Keratinocyte (primary cell): ENCODE results near the gene PTPRN2. TPM values are rescaled to one million over a fixed set of nuclear protein-coding genes. Genes with fewer than 3 reads are reported as not detected.

ENCODE experiments used
- DNase-seq: peaks from one replicate; pipeline ENCODE4 v3.0.0-alpha.2; 2011; ENCODE audit warnings: low read depth, missing footprints, low spot score
- FAIRE-seq: peaks from 2 replicates; lab custom pipeline; 2011; peaks lifted over from hg19 to GRCh38; lab: Jason Lieb, UNC
- H2AFZ ChIP-seq: 2 replicates; pipeline ENCODE4 v1.6.0; 2012; ENCODE audit warnings: low read length, control low read depth, inconsistent platforms; ENCODE audit not compliant: control insufficient read depth
- H3K27ac ChIP-seq: 2 replicates; pipeline ENCODE4 v1.5.1; 2011; ENCODE audit warnings: low read length; ENCODE audit not compliant: control insufficient read depth, insufficient read depth
- H3K27me3 ChIP-seq: 3 replicates; pipeline ENCODE4 v1.6.0; 2011; ENCODE audit warnings: low read length; ENCODE audit not compliant: control insufficient read depth, insufficient read depth; ENCODE audit errors: extremely low read depth
- H3K36me3 ChIP-seq, 2 experiments: 2 replicates in 1 of 2; 3 replicates in 1 of 2; pipeline ENCODE4 v1.5.1; 2011; ENCODE audit warnings: low read length in 2 of 2, mild to moderate bottlenecking in 1 of 2; ENCODE audit not compliant: control insufficient read depth in 2 of 2, insufficient read depth in 2 of 2; ENCODE audit errors: extremely low read depth in 1 of 2
- H3K4me1 ChIP-seq: 3 replicates; pipeline ENCODE4 v1.5.1; 2011; ENCODE audit warnings: low read length; ENCODE audit not compliant: control insufficient read depth, insufficient read depth; ENCODE audit errors: extremely low read depth
- H3K4me2 ChIP-seq: 3 replicates; pipeline ENCODE4 v1.6.0; 2011; ENCODE audit warnings: low read depth, low read length; ENCODE audit not compliant: control insufficient read depth, insufficient read depth; ENCODE audit errors: extremely low read depth
- H3K4me3 ChIP-seq, 3 experiments: fragments of 200-600 bp in 1 of 3; sonication (generic) in 1 of 3; 2 replicates in 2 of 3; 3 replicates in 1 of 3; pipeline ENCODE4 v1.5.1; 2011 to 2016; ENCODE audit warnings: low read length in 3 of 3, mild to moderate bottlenecking in 3 of 3, control low read depth in 2 of 3, inconsistent platforms in 1 of 3, low read depth in 1 of 3, mixed read lengths in 1 of 3, mixed run types in 1 of 3, moderate library complexity in 1 of 3; ENCODE audit not compliant: control insufficient read depth in 2 of 3, insufficient read depth in 2 of 3; ENCODE audit errors: extremely low read depth in 1 of 3
- H3K79me2 ChIP-seq: 2 replicates; pipeline ENCODE4 v1.6.0; 2012; ENCODE audit warnings: low read length; ENCODE audit not compliant: control insufficient read depth, insufficient read depth
- H3K9ac ChIP-seq: 3 replicates; pipeline ENCODE4 v1.6.0; 2011; ENCODE audit warnings: low read length; ENCODE audit not compliant: control insufficient read depth, insufficient read depth; ENCODE audit errors: extremely low read depth
- H3K9me1 ChIP-seq: 3 replicates; pipeline ENCODE4 v1.6.0; 2011; ENCODE audit warnings: low read length; ENCODE audit not compliant: control insufficient read depth, insufficient read depth; ENCODE audit errors: extremely low read depth
- H3K9me3 ChIP-seq: 2 replicates; pipeline ENCODE4 v1.5.1; 2012; ENCODE audit warnings: low read depth, low read length; ENCODE audit not compliant: control insufficient read depth
- H4K20me1 ChIP-seq: 3 replicates; pipeline ENCODE4 v1.6.0; 2011; ENCODE audit warnings: low read length; ENCODE audit not compliant: control insufficient read depth, insufficient read depth; ENCODE audit errors: extremely low read depth
- EZH2 ChIP-seq: IDR thresholded peaks from one replicate; pipeline ENCODE4 v1.6.1; 2012; ENCODE audit warnings: inconsistent platforms, mild to moderate bottlenecking, low read length, moderate library complexity
- dilution Hi-C: fragments of 300-500 bp; cut with MboI; formaldehyde crosslinking; loops from one replicate; pipeline ENCODE4 v1.7.0; 2020; ENCODE audit warnings: low sequenced_read_pairs; ENCODE audit not compliant: extremely low pct_ligation_motif_present
- polyA plus RNA-seq, 5 experiments: library from polyadenylated mRNA; depleted of rRNA in 3 of 5; stranded (reverse) in 3 of 5; stranded (forward) in 1 of 5; unstranded in 1 of 5; fragments of >200 nt; gene quantifications; 1 replicate in 1 of 5; 2 replicates in 3 of 5; 3 replicates in 1 of 5; pipeline versions ENCODE4 v1.2.1 to v1.2.3, GENCODE V29; 2011 to 2012; ENCODE audit warnings: missing spikeins in 2 of 5, low read depth in 1 of 5, low replicate concordance in 1 of 5
- TF ChIP-seq, protein P1 (sequence below), 3 experiments: IDR thresholded peaks in 1 of 3; conservative IDR thresholded peaks in 1 of 3; optimal IDR thresholded peaks in 1 of 3; 2 replicates in 2 of 3; 3 replicates in 1 of 3; pipeline versions ENCODE3 to v1.5.1; 2011; ENCODE audit warnings: low read length in 3 of 3, mild to moderate bottlenecking in 3 of 3, moderate library complexity in 2 of 3, control low read depth in 1 of 3, inconsistent platforms in 1 of 3; ENCODE audit not compliant: insufficient read depth in 2 of 3; ENCODE audit errors: extremely low read depth in 1 of 3

The PTPRN2 gene
- polyA plus RNA-seq, 1 donor (not counting 4 experiments of a cell fraction or from before 2014, with no cell fraction given): not detected

DNA sequence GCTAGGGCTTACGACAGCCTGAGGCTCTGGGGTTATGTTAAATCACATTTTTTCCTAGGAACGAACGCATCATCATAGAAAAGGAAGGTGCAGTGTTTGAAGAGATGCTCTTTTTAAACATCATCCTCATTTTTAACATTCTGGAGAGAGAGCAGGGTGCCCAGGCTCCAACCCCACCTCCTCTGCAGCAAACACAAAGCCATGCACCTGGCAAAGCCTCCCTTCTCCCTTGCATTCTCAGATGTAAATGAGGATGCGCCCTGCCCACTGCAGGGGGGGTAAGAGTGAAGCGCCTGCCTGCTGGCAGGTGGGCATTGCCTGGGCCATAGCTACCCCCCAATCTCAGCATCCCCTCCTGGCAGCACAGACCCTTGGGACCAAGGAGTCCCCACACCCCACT, 92.4 kb downstream of the PTPRN2 start:
- dilution Hi-C loops: no loop called here
- H3K79me2 ChIP-seq: no peaks in the 10 kb centered on the region
- H3K9me3 ChIP-seq: peaks cover 5% of the 10 kb centered on the region
- DNase-seq (no peak), FAIRE-seq (no peak)
- no peak overlapping the region for H3K27ac ChIP-seq
- TF ChIP-seq, protein P1, sequence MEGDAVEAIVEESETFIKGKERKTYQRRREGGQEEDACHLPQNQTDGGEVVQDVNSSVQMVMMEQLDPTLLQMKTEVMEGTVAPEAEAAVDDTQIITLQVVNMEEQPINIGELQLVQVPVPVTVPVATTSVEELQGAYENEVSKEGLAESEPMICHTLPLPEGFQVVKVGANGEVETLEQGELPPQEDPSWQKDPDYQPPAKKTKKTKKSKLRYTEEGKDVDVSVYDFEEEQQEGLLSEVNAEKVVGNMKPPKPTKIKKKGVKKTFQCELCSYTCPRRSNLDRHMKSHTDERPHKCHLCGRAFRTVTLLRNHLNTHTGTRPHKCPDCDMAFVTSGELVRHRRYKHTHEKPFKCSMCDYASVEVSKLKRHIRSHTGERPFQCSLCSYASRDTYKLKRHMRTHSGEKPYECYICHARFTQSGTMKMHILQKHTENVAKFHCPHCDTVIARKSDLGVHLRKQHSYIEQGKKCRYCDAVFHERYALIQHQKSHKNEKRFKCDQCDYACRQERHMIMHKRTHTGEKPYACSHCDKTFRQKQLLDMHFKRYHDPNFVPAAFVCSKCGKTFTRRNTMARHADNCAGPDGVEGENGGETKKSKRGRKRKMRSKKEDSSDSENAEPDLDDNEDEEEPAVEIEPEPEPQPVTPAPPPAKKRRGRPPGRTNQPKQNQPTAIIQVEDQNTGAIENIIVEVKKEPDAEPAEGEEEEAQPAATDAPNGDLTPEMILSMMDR (optimal IDR thresholded peaks at IDR 0.05 in 1 of 3, IDR thresholded peaks at IDR 0.05 in 1 of 3, conservative IDR thresholded peaks at IDR 0.05 in 1 of 3; ENCODE audit: extremely low read depth in 1 of 3, insufficient read depth in 2 of 3, low read length in 3 of 3): no peak
- no peak for TF ChIP-seq EZH2
- H3K4me2 ChIP-seq: no peak overlapping the region
- no peaks in the 10 kb centered on the region for H3K27me3 ChIP-seq
- H3K9me1 ChIP-seq: no peaks in the 10 kb centered on the region
- no peak overlapping the region for H2AFZ ChIP-seq
- H3K4me1 ChIP-seq: no peaks in the 10 kb centered on the region
- H4K20me1 ChIP-seq: no peaks in the 10 kb centered on the region
- no peak overlapping the region for H3K4me3 ChIP-seq
- H3K9ac ChIP-seq: no peak overlapping the region
- H3K36me3 ChIP-seq: no peaks in the 10 kb centered on the region

DNA sequence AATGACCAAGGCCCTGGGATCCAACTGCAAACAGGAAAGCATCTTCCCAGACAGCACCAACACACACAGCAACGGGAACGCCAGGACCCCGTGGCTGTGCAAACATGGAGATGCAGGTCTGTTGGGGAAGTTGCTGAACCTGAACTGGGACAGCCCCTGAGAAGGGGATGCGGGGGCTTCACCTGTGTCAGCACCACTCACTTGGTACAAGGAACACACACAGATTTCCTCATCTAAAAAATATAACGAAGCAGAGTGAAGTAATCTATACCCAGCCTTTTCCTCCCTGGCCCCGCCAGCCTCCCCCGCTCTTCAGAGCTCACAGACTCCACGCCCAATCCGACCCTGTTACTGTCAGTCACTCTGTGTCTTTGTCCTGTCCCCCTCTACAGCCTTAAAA, 93.0 kb downstream of the PTPRN2 start:
- Histone ChIP-seq H3K4me2 (no peak overlapping the region), H3K27ac (no peak overlapping the region), H3K27me3 (no peaks in the 10 kb centered on the region), H3K4me1 (no peaks in the 10 kb centered on the region), H3K9ac (no peak overlapping the region), H3K4me3 (no peak overlapping the region), H3K9me3 (peaks cover 5% of the 10 kb centered on the region), H3K9me1 (no peaks in the 10 kb centered on the region), H2AFZ (no peak overlapping the region), H3K36me3 (no peaks in the 10 kb centered on the region), H3K79me2 (no peaks in the 10 kb centered on the region), H4K20me1 (no peaks in the 10 kb centered on the region)
- FAIRE-seq: no peak
- dilution Hi-C loops: no loop called here
- TF ChIP-seq, protein P1 (optimal IDR thresholded peaks at IDR 0.05 in 1 of 3, IDR thresholded peaks at IDR 0.05 in 1 of 3, conservative IDR thresholded peaks at IDR 0.05 in 1 of 3; ENCODE audit: extremely low read depth in 1 of 3, insufficient read depth in 2 of 3, low read length in 3 of 3): no peak
- no peak for TF ChIP-seq EZH2
- no peak for DNase-seq
